GM23338 (cell line): ENCODE measurements around the gene TRAF3. TPM values are rescaled to one million over a fixed set of nuclear protein-coding genes. Genes with fewer than 3 reads are reported as not detected.

Source experiments
- ATAC-seq: fragments of 200-7000 bp; cut with Tn5 transposase; 3 replicates; pipeline ENCODE4 v1.9.1; 2020
- DNase-seq: peaks from one replicate; pipeline ENCODE4 v3.0.0-alpha.2; 2015; ENCODE audit warnings: low spot score
- H2AFZ ChIP-seq: fragments of 200-600 bp; sonication (generic); 2 replicates; pipeline ENCODE4 v1.8.0; 2016; ENCODE audit warnings: antibody characterized with exemption, mild to moderate bottlenecking, moderate library complexity
- H3F3A ChIP-seq: fragments of 200-600 bp; sonication (generic); replicated peaks from 2 replicates; pipeline ENCODE4 v1.8.0; 2017; ENCODE audit warnings: antibody characterized with exemption, mixed run types, low read depth
- H3K27ac ChIP-seq: fragments of 200-600 bp; sonication (generic); 2 replicates; pipeline ENCODE4 v1.6.1; 2016; ENCODE audit warnings: low read depth
- H3K27me3 ChIP-seq: fragments of 200-600 bp; sonication (generic); 2 replicates; pipeline ENCODE4 v1.8.0; 2016; ENCODE audit warnings: mild to moderate bottlenecking, mixed run types, moderate library complexity; ENCODE audit not compliant: insufficient read depth
- H3K36me3 ChIP-seq: fragments of 200-600 bp; sonication (generic); 2 replicates; pipeline ENCODE4 v1.8.0; 2016; ENCODE audit warnings: mild to moderate bottlenecking; ENCODE audit not compliant: insufficient read depth
- H3K4me1 ChIP-seq: fragments of 200-600 bp; sonication (generic); 2 replicates; pipeline ENCODE4 v1.8.0; 2016; ENCODE audit warnings: mild to moderate bottlenecking, moderate library complexity; ENCODE audit not compliant: insufficient read depth
- H3K4me2 ChIP-seq: fragments of 200-600 bp; sonication (generic); 2 replicates; pipeline ENCODE4 v1.7.1; 2017; ENCODE audit warnings: mixed run types
- H3K4me3 ChIP-seq: fragments of 200-600 bp; sonication (generic); 2 replicates; pipeline ENCODE4 v1.6.1; 2016; ENCODE audit warnings: mixed run types
- H3K79me2 ChIP-seq: fragments of 200-600 bp; sonication (generic); replicated peaks from 2 replicates; pipeline ENCODE4 v1.8.0; 2017; ENCODE audit warnings: mild to moderate bottlenecking; ENCODE audit not compliant: insufficient read depth
- H3K9me2 ChIP-seq: fragments of 200-600 bp; sonication (generic); 2 replicates; pipeline ENCODE4 v1.8.0; 2017; ENCODE audit not compliant: insufficient read depth
- H4K20me1 ChIP-seq: fragments of 200-600 bp; sonication (generic); replicated peaks from 2 replicates; pipeline ENCODE4 v1.8.0; 2017; ENCODE audit warnings: mild to moderate bottlenecking; ENCODE audit not compliant: insufficient read depth
- H3K27ac Mint-ChIP-seq: 2 replicates; pipeline ENCODE4 v1.8.0; 2020; ENCODE audit warnings: inconsistent platforms, mild to moderate bottlenecking, moderate library complexity, mixed read lengths
- H3K27me3 Mint-ChIP-seq: 3 replicates; pipeline ENCODE4 v1.8.0; 2022; ENCODE audit warnings: low read depth, mild to moderate bottlenecking, moderate library complexity, mixed read lengths, inconsistent platforms; ENCODE audit not compliant: insufficient read depth, poor library complexity
- H3K36me3 Mint-ChIP-seq: 3 replicates; pipeline ENCODE4 v1.8.0; 2021; ENCODE audit warnings: low read depth, mild to moderate bottlenecking, inconsistent platforms, moderate library complexity, mixed read lengths
- H3K4me1 Mint-ChIP-seq: 3 replicates; pipeline ENCODE4 v1.8.0; 2020; ENCODE audit warnings: mild to moderate bottlenecking, inconsistent platforms, mixed read lengths
- H3K4me3 Mint-ChIP-seq: 3 replicates; pipeline ENCODE4 v1.8.0; 2021; ENCODE audit warnings: moderate library complexity, mild to moderate bottlenecking, inconsistent platforms, mixed read lengths
- H3K9me3 Mint-ChIP-seq: 3 replicates; pipeline ENCODE4 v1.8.0; 2020; ENCODE audit warnings: moderate library complexity, mild to moderate bottlenecking, inconsistent platforms, mixed read lengths
- CREB1 ChIP-seq: fragments of 250-450 bp; sonication (Bioruptor Pico); IDR thresholded peaks from 2 replicates; pipeline ENCODE4 v1.5.0; 2020; ENCODE audit warnings: low read depth, mild to moderate bottlenecking, moderate library complexity
- EZH2 ChIP-seq: fragments of 200-600 bp; sonication (generic); IDR thresholded peaks from one replicate; pipeline ENCODE4 v1.8.0; 2017; ENCODE audit warnings: antibody characterized with exemption, mild to moderate bottlenecking, low read depth; ENCODE audit not compliant: unreplicated experiment
- EZH2phosphoT487 ChIP-seq: fragments of 200-600 bp; sonication (generic); IDR thresholded peaks from one replicate; pipeline ENCODE4 v1.8.1; 2018; ENCODE audit warnings: antibody characterized with exemption; ENCODE audit not compliant: unreplicated experiment
- JUNB ChIP-seq: IDR thresholded peaks from one replicate; pipeline ENCODE4 v1.6.1; 2016; ENCODE audit warnings: antibody characterized with exemption; ENCODE audit not compliant: unreplicated experiment
- NANOG ChIP-seq: IDR thresholded peaks from 2 replicates; pipeline ENCODE4 v1.6.1; 2016; ENCODE audit warnings: antibody characterized with exemption, borderline replicate concordance
- POLR2AphosphoS5 ChIP-seq: IDR thresholded peaks from 2 replicates; pipeline ENCODE4 v1.6.1; 2016; ENCODE audit warnings: antibody characterized with exemption, low read depth
- STAT1 ChIP-seq: IDR thresholded peaks from one replicate; pipeline ENCODE4 v1.6.1; 2016; ENCODE audit warnings: antibody characterized with exemption; ENCODE audit not compliant: unreplicated experiment
- ZNF114 ChIP-seq: fragments of 250-450 bp; sonication (Bioruptor Pico); IDR thresholded peaks from 2 replicates; pipeline ENCODE4 v1.5.0; 2020; ENCODE audit warnings: mild to moderate bottlenecking, moderate library complexity
- ZNF331 ChIP-seq: fragments of 250-450 bp; sonication (Bioruptor Pico); IDR thresholded peaks from 2 replicates; pipeline ENCODE4 v1.5.0; 2020; ENCODE audit warnings: low read depth, mild to moderate bottlenecking, moderate library complexity
- polyA plus RNA-seq: library from polyadenylated mRNA; unstranded; fragments of >200 nt; fragmentation: Nextera tagmentation; extraction: Ambion mirVana; gene quantifications from 2 replicates; pipeline ENCODE4 v1.2.1, GENCODE V29; 2016
- total RNA-seq: library from RNA; depleted of rRNA; stranded (reverse); fragments of >200 nt; shearing (Covaris generic); gene quantifications from 2 replicates; pipeline ENCODE4 v1.2.3, GENCODE V29; 2014
- TF ChIP-seq, protein P1 (sequence below): fragments of 250-450 bp; sonication (Bioruptor Pico); IDR thresholded peaks from 2 replicates; pipeline ENCODE4 v1.5.0; 2020; ENCODE audit warnings: mild to moderate bottlenecking, moderate library complexity
- TF ChIP-seq, protein P2 (sequence below), 2 experiments: fragments of 200-600 bp in 1 of 2; sonication (generic) in 1 of 2; conservative IDR thresholded peaks; 2 replicates each; pipeline versions ENCODE4 v1.5.1 to v1.6.1; 2016 to 2017; ENCODE audit warnings: antibody characterized with exemption in 2 of 2, low read depth in 2 of 2, mild to moderate bottlenecking in 2 of 2, moderate library complexity in 1 of 2
- TF ChIP-seq, protein P3 (sequence below): IDR thresholded peaks from one replicate; pipeline ENCODE4 v1.6.1; 2018; ENCODE audit warnings: antibody characterized with exemption; ENCODE audit not compliant: unreplicated experiment
- TF ChIP-seq, protein P4 (sequence below): IDR thresholded peaks from 2 replicates; pipeline ENCODE4 v1.6.1; 2016; ENCODE audit warnings: antibody characterized with exemption

TRAF3 gene
- total and polyA plus RNA-seq, 2 experiments from 2014 or later: 3.7 to 9.3 TPM

DNA sequence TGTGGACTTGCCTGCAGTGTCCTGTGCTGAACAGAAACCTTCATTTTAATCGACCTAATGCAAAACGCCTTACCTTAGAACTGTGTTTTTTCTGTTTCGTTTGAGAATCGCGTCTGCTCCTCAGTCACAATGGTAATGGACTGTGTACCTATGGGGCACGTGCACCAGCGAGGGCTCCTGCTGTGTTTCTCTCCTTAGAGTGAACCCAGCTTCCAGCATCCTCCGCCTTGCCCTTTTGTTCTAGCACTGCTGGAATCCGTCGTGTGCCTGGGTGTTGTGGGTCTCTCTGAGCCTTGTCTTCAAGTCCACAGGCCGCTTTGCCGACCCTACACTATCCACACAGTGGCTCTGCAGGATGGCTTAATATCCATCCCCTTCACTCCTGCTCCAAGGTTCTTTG, 148.9 kb downstream of the TRAF3 start:
- Mint-ChIP-seq H3K27me3 (peaks cover 59% of the 10 kb centered on the region), H3K4me3 (peak overlapping the region; percentile 3; the same call in 1 of the 3 replicates), H3K36me3 (no peaks in the 10 kb centered on the region), H3K4me1 (peaks cover 12% of the 10 kb centered on the region), H3K27ac (no peak overlapping the region), H3K9me3 (no peaks in the 10 kb centered on the region)
- Histone ChIP-seq H3K4me3 (no peak overlapping the region), H3K27ac (no peak overlapping the region), H3F3A (peaks cover 10% of the 10 kb centered on the region), H4K20me1 (no peaks in the 10 kb centered on the region), H3K27me3 (peaks cover 99% of the 10 kb centered on the region), H3K4me1 (peaks cover 8% of the 10 kb centered on the region), H2AFZ (peak overlapping the region; percentile 87), H3K4me2 (peak overlapping the region; percentile 62), H3K36me3 (no peaks in the 10 kb centered on the region), H3K9me2 (peaks cover under 1% of the 10 kb centered on the region; the same call in 1 of the 2 replicates), H3K79me2 (no peaks in the 10 kb centered on the region)
- no peak for ATAC-seq
- no peak for DNase-seq
- no peak for TF ChIP-seq EZH2
- TF ChIP-seq, protein P1, sequence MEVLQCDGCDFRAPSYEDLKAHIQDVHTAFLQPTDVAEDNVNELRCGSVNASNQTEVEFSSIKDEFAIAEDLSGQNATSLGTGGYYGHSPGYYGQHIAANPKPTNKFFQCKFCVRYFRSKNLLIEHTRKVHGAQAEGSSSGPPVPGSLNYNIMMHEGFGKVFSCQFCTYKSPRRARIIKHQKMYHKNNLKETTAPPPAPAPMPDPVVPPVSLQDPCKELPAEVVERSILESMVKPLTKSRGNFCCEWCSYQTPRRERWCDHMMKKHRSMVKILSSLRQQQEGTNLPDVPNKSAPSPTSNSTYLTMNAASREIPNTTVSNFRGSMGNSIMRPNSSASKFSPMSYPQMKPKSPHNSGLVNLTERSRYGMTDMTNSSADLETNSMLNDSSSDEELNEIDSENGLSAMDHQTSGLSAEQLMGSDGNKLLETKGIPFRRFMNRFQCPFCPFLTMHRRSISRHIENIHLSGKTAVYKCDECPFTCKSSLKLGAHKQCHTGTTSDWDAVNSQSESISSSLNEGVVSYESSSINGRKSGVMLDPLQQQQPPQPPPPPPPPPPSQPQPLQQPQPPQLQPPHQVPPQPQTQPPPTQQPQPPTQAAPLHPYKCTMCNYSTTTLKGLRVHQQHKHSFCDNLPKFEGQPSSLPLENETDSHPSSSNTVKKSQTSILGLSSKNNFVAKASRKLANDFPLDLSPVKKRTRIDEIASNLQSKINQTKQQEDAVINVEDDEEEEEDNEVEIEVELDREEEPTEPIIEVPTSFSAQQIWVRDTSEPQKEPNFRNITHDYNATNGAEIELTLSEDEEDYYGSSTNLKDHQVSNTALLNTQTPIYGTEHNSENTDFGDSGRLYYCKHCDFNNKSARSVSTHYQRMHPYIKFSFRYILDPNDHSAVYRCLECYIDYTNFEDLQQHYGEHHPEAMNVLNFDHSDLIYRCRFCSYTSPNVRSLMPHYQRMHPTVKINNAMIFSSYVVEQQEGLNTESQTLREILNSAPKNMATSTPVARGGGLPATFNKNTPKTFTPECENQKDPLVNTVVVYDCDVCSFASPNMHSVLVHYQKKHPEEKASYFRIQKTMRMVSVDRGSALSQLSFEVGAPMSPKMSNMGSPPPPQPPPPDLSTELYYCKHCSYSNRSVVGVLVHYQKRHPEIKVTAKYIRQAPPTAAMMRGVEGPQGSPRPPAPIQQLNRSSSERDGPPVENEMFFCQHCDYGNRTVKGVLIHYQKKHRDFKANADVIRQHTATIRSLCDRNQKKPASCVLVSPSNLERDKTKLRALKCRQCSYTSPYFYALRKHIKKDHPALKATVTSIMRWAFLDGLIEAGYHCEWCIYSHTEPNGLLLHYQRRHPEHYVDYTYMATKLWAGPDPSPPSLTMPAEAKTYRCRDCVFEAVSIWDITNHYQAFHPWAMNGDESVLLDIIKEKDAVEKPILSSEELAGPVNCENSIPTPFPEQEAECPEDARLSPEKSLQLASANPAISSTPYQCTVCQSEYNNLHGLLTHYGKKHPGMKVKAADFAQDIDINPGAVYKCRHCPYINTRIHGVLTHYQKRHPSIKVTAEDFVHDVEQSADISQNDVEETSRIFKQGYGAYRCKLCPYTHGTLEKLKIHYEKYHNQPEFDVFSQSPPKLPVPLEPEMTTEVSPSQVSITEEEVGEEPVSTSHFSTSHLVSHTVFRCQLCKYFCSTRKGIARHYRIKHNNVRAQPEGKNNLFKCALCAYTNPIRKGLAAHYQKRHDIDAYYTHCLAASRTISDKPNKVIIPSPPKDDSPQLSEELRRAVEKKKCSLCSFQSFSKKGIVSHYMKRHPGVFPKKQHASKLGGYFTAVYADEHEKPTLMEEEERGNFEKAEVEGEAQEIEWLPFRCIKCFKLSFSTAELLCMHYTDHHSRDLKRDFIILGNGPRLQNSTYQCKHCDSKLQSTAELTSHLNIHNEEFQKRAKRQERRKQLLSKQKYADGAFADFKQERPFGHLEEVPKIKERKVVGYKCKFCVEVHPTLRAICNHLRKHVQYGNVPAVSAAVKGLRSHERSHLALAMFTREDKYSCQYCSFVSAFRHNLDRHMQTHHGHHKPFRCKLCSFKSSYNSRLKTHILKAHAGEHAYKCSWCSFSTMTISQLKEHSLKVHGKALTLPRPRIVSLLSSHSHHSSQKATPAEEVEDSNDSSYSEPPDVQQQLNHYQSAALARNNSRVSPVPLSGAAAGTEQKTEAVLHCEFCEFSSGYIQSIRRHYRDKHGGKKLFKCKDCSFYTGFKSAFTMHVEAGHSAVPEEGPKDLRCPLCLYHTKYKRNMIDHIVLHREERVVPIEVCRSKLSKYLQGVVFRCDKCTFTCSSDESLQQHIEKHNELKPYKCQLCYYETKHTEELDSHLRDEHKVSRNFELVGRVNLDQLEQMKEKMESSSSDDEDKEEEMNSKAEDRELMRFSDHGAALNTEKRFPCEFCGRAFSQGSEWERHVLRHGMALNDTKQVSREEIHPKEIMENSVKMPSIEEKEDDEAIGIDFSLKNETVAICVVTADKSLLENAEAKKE: no peak
- TF ChIP-seq NANOG: no peak
- TF ChIP-seq ZNF331 (CRISPR knock-in tag): no peak
- TF ChIP-seq, protein P2, sequence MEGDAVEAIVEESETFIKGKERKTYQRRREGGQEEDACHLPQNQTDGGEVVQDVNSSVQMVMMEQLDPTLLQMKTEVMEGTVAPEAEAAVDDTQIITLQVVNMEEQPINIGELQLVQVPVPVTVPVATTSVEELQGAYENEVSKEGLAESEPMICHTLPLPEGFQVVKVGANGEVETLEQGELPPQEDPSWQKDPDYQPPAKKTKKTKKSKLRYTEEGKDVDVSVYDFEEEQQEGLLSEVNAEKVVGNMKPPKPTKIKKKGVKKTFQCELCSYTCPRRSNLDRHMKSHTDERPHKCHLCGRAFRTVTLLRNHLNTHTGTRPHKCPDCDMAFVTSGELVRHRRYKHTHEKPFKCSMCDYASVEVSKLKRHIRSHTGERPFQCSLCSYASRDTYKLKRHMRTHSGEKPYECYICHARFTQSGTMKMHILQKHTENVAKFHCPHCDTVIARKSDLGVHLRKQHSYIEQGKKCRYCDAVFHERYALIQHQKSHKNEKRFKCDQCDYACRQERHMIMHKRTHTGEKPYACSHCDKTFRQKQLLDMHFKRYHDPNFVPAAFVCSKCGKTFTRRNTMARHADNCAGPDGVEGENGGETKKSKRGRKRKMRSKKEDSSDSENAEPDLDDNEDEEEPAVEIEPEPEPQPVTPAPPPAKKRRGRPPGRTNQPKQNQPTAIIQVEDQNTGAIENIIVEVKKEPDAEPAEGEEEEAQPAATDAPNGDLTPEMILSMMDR (conservative IDR thresholded peaks at IDR 0.05; ENCODE audit: low read depth in 2 of 2): no peak
- no peak for TF ChIP-seq STAT1
- TF ChIP-seq CREB1 (CRISPR knock-in tag): no peak
- no peak for TF ChIP-seq ZNF114 (CRISPR knock-in tag)
- TF ChIP-seq, protein P3, sequence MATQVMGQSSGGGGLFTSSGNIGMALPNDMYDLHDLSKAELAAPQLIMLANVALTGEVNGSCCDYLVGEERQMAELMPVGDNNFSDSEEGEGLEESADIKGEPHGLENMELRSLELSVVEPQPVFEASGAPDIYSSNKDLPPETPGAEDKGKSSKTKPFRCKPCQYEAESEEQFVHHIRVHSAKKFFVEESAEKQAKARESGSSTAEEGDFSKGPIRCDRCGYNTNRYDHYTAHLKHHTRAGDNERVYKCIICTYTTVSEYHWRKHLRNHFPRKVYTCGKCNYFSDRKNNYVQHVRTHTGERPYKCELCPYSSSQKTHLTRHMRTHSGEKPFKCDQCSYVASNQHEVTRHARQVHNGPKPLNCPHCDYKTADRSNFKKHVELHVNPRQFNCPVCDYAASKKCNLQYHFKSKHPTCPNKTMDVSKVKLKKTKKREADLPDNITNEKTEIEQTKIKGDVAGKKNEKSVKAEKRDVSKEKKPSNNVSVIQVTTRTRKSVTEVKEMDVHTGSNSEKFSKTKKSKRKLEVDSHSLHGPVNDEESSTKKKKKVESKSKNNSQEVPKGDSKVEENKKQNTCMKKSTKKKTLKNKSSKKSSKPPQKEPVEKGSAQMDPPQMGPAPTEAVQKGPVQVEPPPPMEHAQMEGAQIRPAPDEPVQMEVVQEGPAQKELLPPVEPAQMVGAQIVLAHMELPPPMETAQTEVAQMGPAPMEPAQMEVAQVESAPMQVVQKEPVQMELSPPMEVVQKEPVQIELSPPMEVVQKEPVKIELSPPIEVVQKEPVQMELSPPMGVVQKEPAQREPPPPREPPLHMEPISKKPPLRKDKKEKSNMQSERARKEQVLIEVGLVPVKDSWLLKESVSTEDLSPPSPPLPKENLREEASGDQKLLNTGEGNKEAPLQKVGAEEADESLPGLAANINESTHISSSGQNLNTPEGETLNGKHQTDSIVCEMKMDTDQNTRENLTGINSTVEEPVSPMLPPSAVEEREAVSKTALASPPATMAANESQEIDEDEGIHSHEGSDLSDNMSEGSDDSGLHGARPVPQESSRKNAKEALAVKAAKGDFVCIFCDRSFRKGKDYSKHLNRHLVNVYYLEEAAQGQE: no peak
- TF ChIP-seq EZH2phosphoT487: no peak
- no peak for TF ChIP-seq POLR2AphosphoS5
- TF ChIP-seq, protein P4, sequence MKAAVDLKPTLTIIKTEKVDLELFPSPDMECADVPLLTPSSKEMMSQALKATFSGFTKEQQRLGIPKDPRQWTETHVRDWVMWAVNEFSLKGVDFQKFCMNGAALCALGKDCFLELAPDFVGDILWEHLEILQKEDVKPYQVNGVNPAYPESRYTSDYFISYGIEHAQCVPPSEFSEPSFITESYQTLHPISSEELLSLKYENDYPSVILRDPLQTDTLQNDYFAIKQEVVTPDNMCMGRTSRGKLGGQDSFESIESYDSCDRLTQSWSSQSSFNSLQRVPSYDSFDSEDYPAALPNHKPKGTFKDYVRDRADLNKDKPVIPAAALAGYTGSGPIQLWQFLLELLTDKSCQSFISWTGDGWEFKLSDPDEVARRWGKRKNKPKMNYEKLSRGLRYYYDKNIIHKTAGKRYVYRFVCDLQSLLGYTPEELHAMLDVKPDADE: no peak
- no peak for TF ChIP-seq JUNB
